SK-N-SH treated with all-trans-retinoic acid at 6 μM for 48 hours (cell line): Measurements from ENCODE around the gene CSDE1.

ENCODE experiments used
- ATAC-seq: fragments of 200-7000 bp; cut with Tn5 transposase; 3 replicates; pipeline ENCODE4 v1.9.1; 2020; ENCODE audit warnings: mild to moderate bottlenecking, moderate library complexity
- ARNTL ChIP-seq: fragments of 450-650 bp; formaldehyde crosslinking; IDR thresholded peaks from 2 replicates; pipeline ENCODE4 v1.5.0; 2020; ENCODE audit warnings: low read depth, mild to moderate bottlenecking, moderate library complexity, borderline replicate concordance
- BACH2 ChIP-seq: fragments of 250-450 bp; sonication (Bioruptor Pico); IDR thresholded peaks from 2 replicates; pipeline ENCODE4 v1.9.0; 2021; ENCODE audit warnings: mild to moderate bottlenecking, borderline replicate concordance
- CREB5 ChIP-seq: fragments of 250-450 bp; sonication (Bioruptor Pico); IDR thresholded peaks from 2 replicates; pipeline ENCODE4 v1.5.1; 2020; ENCODE audit warnings: low read depth, mild to moderate bottlenecking, moderate library complexity
- CSDC2 ChIP-seq: fragments of 250-450 bp; sonication (Bioruptor Pico); IDR thresholded peaks from 2 replicates; pipeline ENCODE4 v1.5.0; 2020; ENCODE audit warnings: mild to moderate bottlenecking, moderate library complexity
- ESRRG ChIP-seq: fragments of 250-450 bp; sonication (Bioruptor Pico); IDR thresholded peaks from 2 replicates; pipeline ENCODE4 v1.6.1; 2021; ENCODE audit warnings: mild to moderate bottlenecking
- GLIS3 ChIP-seq: fragments of 250-450 bp; sonication (Bioruptor Pico); IDR thresholded peaks from 2 replicates; pipeline ENCODE4 v1.5.0; 2020; ENCODE audit warnings: mild to moderate bottlenecking, moderate library complexity
- ISL1 ChIP-seq: fragments of 250-450 bp; sonication (Bioruptor Pico); IDR thresholded peaks from 2 replicates; pipeline ENCODE4 v2.1.2; 2022; ENCODE audit warnings: mild to moderate bottlenecking, moderate library complexity
- OSR1 ChIP-seq: fragments of 250-450 bp; sonication (Bioruptor Pico); IDR thresholded peaks from 2 replicates; pipeline ENCODE4 v1.8.0; 2022; ENCODE audit warnings: moderate library complexity, mild to moderate bottlenecking, inconsistent platforms
- PPARA ChIP-seq: fragments of 250-450 bp; sonication (Bioruptor Pico); IDR thresholded peaks from 2 replicates; pipeline ENCODE4 v1.5.0; 2020; ENCODE audit warnings: mild to moderate bottlenecking, borderline replicate concordance
- RARB ChIP-seq: fragments of 250-450 bp; sonication (Bioruptor Pico); IDR thresholded peaks from 2 replicates; pipeline ENCODE4 v1.8.0; 2021; ENCODE audit warnings: mild to moderate bottlenecking, moderate library complexity
- SNAI2 ChIP-seq: fragments of 250-450 bp; sonication (Bioruptor Pico); IDR thresholded peaks from 2 replicates; pipeline ENCODE4 v1.5.0; 2020; ENCODE audit warnings: mild to moderate bottlenecking, moderate library complexity
- TOX ChIP-seq: fragments of 250-450 bp; sonication (Bioruptor Pico); IDR thresholded peaks from 2 replicates; pipeline ENCODE4 v1.8.0; 2021; ENCODE audit warnings: mild to moderate bottlenecking, moderate library complexity, borderline replicate concordance
- TSHZ2 ChIP-seq: fragments of 250-450 bp; sonication (Bioruptor Pico); IDR thresholded peaks from 2 replicates; pipeline ENCODE4 v1.5.0; 2020; ENCODE audit warnings: mild to moderate bottlenecking, moderate library complexity
- ZC3H10 ChIP-seq: fragments of 250-450 bp; sonication (Bioruptor Pico); IDR thresholded peaks from 2 replicates; pipeline ENCODE4 v1.5.1; 2021; ENCODE audit warnings: mild to moderate bottlenecking, moderate library complexity
- ZFP3 ChIP-seq: fragments of 250-450 bp; sonication (Bioruptor Pico); IDR thresholded peaks from 2 replicates; pipeline ENCODE4 v1.5.0; 2020; ENCODE audit warnings: mild to moderate bottlenecking, moderate library complexity
- ZFP30 ChIP-seq: fragments of 450-650 bp; formaldehyde crosslinking; IDR thresholded peaks from 2 replicates; pipeline ENCODE4 v1.5.0; 2022; ENCODE audit warnings: mild to moderate bottlenecking, moderate library complexity
- ZNF565 ChIP-seq: fragments of 450-650 bp; formaldehyde crosslinking; conservative IDR thresholded peaks from 2 replicates; pipeline ENCODE4 v1.5.0; 2020; ENCODE audit warnings: low read depth, mild to moderate bottlenecking, moderate library complexity
- ZNF70 ChIP-seq: fragments of 450-650 bp; formaldehyde crosslinking; IDR thresholded peaks from 2 replicates; pipeline ENCODE4 v1.5.0; 2020; ENCODE audit warnings: mild to moderate bottlenecking, moderate library complexity
- ZNF8 ChIP-seq: fragments of 450-650 bp; formaldehyde crosslinking; IDR thresholded peaks from 2 replicates; pipeline ENCODE4 v1.5.0; 2020; ENCODE audit warnings: mild to moderate bottlenecking, moderate library complexity
- TF ChIP-seq, protein P1 (sequence below): fragments of 250-450 bp; sonication (Bioruptor Pico); IDR thresholded peaks from 2 replicates; pipeline ENCODE4 v1.5.1; 2021; ENCODE audit warnings: mild to moderate bottlenecking, moderate library complexity
- TF ChIP-seq, protein P2 (sequence below): fragments of 250-450 bp; sonication (Bioruptor Pico); IDR thresholded peaks from 2 replicates; pipeline ENCODE4 v1.8.0; 2021; ENCODE audit warnings: low read depth, mild to moderate bottlenecking, moderate library complexity, borderline replicate concordance
- TF ChIP-seq, protein P3 (sequence below): fragments of 250-450 bp; sonication (Bioruptor Pico); IDR thresholded peaks from 2 replicates; pipeline ENCODE4 v1.8.0; 2020; ENCODE audit warnings: mild to moderate bottlenecking, moderate library complexity, borderline replicate concordance

The CSDE1 gene

GRCh38 chr1:114691061-114691460 is 66.7 kb downstream of the CSDE1 start (continued):
- TF ChIP-seq CREB5 (CRISPR knock-in tag) (no peak), SNAI2 (CRISPR knock-in tag) (no peak)
- TF ChIP-seq, protein P1, sequence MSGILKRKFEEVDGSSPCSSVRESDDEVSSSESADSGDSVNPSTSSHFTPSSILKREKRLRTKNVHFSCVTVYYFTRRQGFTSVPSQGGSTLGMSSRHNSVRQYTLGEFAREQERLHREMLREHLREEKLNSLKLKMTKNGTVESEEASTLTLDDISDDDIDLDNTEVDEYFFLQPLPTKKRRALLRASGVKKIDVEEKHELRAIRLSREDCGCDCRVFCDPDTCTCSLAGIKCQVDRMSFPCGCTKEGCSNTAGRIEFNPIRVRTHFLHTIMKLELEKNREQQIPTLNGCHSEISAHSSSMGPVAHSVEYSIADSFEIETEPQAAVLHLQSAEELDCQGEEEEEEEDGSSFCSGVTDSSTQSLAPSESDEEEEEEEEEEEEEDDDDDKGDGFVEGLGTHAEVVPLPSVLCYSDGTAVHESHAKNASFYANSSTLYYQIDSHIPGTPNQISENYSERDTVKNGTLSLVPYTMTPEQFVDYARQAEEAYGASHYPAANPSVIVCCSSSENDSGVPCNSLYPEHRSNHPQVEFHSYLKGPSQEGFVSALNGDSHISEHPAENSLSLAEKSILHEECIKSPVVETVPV (CRISPR knock-in tag), result no peak
- TF ChIP-seq, all 23 proteins: peak for 0

GRCh38 chr1:114690148-114690547 is 67.6 kb downstream of the CSDE1 start:
- ATAC-seq, result no peak
- no peak for TF ChIP-seq ZFP3 (CRISPR knock-in tag)
- TF ChIP-seq PPARA, result no peak
- no peak for TF ChIP-seq RARB
- TF ChIP-seq CSDC2 (CRISPR knock-in tag), result no peak
- TF ChIP-seq, protein P2, sequence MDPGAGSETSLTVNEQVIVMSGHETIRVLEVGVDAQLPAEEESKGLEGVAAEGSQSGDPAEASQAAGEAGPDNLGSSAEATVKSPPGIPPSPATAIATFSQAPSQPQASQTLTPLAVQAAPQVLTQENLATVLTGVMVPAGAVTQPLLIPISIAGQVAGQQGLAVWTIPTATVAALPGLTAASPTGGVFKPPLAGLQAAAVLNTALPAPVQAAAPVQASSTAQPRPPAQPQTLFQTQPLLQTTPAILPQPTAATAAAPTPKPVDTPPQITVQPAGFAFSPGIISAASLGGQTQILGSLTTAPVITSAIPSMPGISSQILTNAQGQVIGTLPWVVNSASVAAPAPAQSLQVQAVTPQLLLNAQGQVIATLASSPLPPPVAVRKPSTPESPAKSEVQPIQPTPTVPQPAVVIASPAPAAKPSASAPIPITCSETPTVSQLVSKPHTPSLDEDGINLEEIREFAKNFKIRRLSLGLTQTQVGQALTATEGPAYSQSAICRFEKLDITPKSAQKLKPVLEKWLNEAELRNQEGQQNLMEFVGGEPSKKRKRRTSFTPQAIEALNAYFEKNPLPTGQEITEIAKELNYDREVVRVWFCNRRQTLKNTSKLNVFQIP (CRISPR knock-in tag), result no peak
- TF ChIP-seq ZNF565, result no peak
- no peak for TF ChIP-seq ZFP30
- TF ChIP-seq BACH2 (CRISPR knock-in tag), result no peak
- TF ChIP-seq OSR1 (CRISPR knock-in tag), result no peak
- no peak for TF ChIP-seq TSHZ2 (CRISPR knock-in tag)
- no peak for TF ChIP-seq ZNF70 (CRISPR knock-in tag)
- no peak for TF ChIP-seq ESRRG (CRISPR knock-in tag)
- TF ChIP-seq ISL1, result no peak
- no peak for TF ChIP-seq GLIS3
- no peak for TF ChIP-seq ZC3H10 (CRISPR knock-in tag)
- TF ChIP-seq ZNF8 (CRISPR knock-in tag), result no peak
- no peak for TF ChIP-seq ARNTL (CRISPR knock-in tag)
- TF ChIP-seq TOX (CRISPR knock-in tag), result no peak
- TF ChIP-seq, protein P3, sequence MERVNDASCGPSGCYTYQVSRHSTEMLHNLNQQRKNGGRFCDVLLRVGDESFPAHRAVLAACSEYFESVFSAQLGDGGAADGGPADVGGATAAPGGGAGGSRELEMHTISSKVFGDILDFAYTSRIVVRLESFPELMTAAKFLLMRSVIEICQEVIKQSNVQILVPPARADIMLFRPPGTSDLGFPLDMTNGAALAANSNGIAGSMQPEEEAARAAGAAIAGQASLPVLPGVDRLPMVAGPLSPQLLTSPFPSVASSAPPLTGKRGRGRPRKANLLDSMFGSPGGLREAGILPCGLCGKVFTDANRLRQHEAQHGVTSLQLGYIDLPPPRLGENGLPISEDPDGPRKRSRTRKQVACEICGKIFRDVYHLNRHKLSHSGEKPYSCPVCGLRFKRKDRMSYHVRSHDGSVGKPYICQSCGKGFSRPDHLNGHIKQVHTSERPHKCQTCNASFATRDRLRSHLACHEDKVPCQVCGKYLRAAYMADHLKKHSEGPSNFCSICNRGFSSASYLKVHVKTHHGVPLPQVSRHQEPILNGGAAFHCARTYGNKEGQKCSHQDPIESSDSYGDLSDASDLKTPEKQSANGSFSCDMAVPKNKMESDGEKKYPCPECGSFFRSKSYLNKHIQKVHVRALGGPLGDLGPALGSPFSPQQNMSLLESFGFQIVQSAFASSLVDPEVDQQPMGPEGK, result no peak
- no peak for TF ChIP-seq CREB5 (CRISPR knock-in tag)

GRCh38 chr1:114688526-114688925 is 69.3 kb downstream of the CSDE1 start:
- TF ChIP-seq CREB5 (CRISPR knock-in tag) (no peak), ZFP30 (no peak), ZNF70 (CRISPR knock-in tag) (no peak), ZNF8 (CRISPR knock-in tag) (no peak)
- no peak for ATAC-seq
